ENCODE measurements around the gene PUM2. TPM values are rescaled to one million over a fixed set of nuclear protein-coding genes. Genes with fewer than 3 reads are reported as not detected.

PUM2 gene
- total and polyA plus RNA-seq, 2 of the 13 experiments (the other 11 are each of a cell fraction or from before 2014, with no cell fraction given): 69.6 to 69.8 TPM

- Histone ChIP-seq H3K27me3 (ENCODE audit: control insufficient read depth in 1 of 2, insufficient read depth in 2 of 2, low read length in 2 of 2) (no peaks in the 10 kb centered on the region; a peak in 1 of 5 replicates), H3K36me3 (replicated peaks in 1 of 2; ENCODE audit: control insufficient read depth in 1 of 2, insufficient read depth in 2 of 2, low read length in 2 of 2) (peaks cover 0 to 2% of the 10 kb centered on the region in 2 experiments; a peak in 1 of 5 replicates), H3K4me3 (replicated peaks in 1 of 3; ENCODE audit: insufficient read depth in 1 of 3, low read depth in 2 of 3, low read length in 3 of 3) (peak overlapping the region; percentile 96 to 98 (median 96)), H3K9ac (ENCODE audit: insufficient read depth, low read depth, low read length) (peak overlapping the region; percentile 100), H3K27ac (ENCODE audit: extremely low read length, insufficient read depth, low read length) (peak overlapping the region; percentile 98), H2AFZ (ENCODE audit: low read length) (no peak overlapping the region), H3K4me1 (ENCODE audit: insufficient read depth, low read length) (peaks cover 68% of the 10 kb centered on the region), H3K4me2 (ENCODE audit: low read depth, low read length) (peak overlapping the region; percentile 90), H3K79me2 (ENCODE audit: insufficient read depth, low read length) (peaks cover 59% of the 10 kb centered on the region), H3K9me3 (ENCODE audit: low read length) (no peaks in the 10 kb centered on the region), H4K20me1 (ENCODE audit: insufficient read depth, low read length) (peaks cover 55% of the 10 kb centered on the region)
- CTCF ChIA-PET (ENCODE audit: low intra/inter-chr PET ratio, low total read pairs): no interaction called here
- BruUV-seq (replicated peaks): TSS peak; percentile 60
- intact Hi-C loops (cut with micrococcal nuclease; ENCODE audit: unreplicated experiment) (no loop called here), in situ Hi-C loops (cut with HindIII; ENCODE audit: extremely low pct_ligation_motif_present, low pct_unique_long_range_greater_than_20kb) (no loop called here)
- DNase-seq (ENCODE audit: low spot score) (no peak), ATAC-seq (no peak), FAIRE-seq (no peak)
- POLR2A ChIA-PET: interaction anchor here (1.0 kb wide), 1 partner anchor 169 kb away, joined by 3 read pairs; no protein-coding TSS in a partner anchor
- WGBS (ENCODE audit: low lambda C conversion rate): under 1% methylated on average over 5 of the region's 5 CpGs
- TF ChIP-seq RARG (CRISPR knock-in tag; IDR thresholded peaks at IDR 0.05; ENCODE audit: low read depth): no peak
- no peak for TF ChIP-seq HDAC1 (CRISPR knock-in tag; IDR thresholded peaks at IDR 0.05)
- TF ChIP-seq ZNF660 (CRISPR knock-in tag; IDR thresholded peaks at IDR 0.05; ENCODE audit: borderline replicate concordance, low read depth): no peak
- TF ChIP-seq MLXIP (CRISPR knock-in tag; IDR thresholded peaks at IDR 0.05; ENCODE audit: borderline replicate concordance): no peak
- TF ChIP-seq PAWR (CRISPR knock-in tag; IDR thresholded peaks at IDR 0.05; ENCODE audit: borderline replicate concordance): no peak
- TF ChIP-seq ZBTB42 (CRISPR knock-in tag; IDR thresholded peaks at IDR 0.05): no peak
- TF ChIP-seq ZNF562 (CRISPR knock-in tag; IDR thresholded peaks at IDR 0.05; ENCODE audit: borderline replicate concordance): no peak
- no peak for TF ChIP-seq ZFX (CRISPR knock-in tag; IDR thresholded peaks at IDR 0.05; ENCODE audit: low read depth)
- TF ChIP-seq XBP1 (CRISPR knock-in tag; IDR thresholded peaks at IDR 0.05): no peak
- no peak for TF ChIP-seq DMAP1 (CRISPR knock-in tag; IDR thresholded peaks at IDR 0.05)
- TF ChIP-seq BRCA1 (CRISPR knock-in tag; IDR thresholded peaks at IDR 0.05): 0 out of 2 replicates have a peak, but pooled peaks have one; percentile 8
- TF ChIP-seq ZNF24 (IDR thresholded peaks at IDR 0.05): no peak
- TF ChIP-seq ZNF678 (CRISPR knock-in tag; IDR thresholded peaks at IDR 0.05): 0 out of 2 replicates have a peak, but pooled peaks have one; percentile 2
- TF ChIP-seq KIAA2018 (CRISPR knock-in tag; IDR thresholded peaks at IDR 0.05; ENCODE audit: borderline replicate concordance): no peak
- no peak for TF ChIP-seq NFATC3 (CRISPR knock-in tag; IDR thresholded peaks at IDR 0.05)
Measured at GRCh38 chr2:20349513-20349921, 1.1 kb downstream of the PUM2 start.
